HepG2 (cell line): Measurements from ENCODE around the gene MED25. TPM values are rescaled to one million over a fixed set of nuclear protein-coding genes. Genes with fewer than 3 reads are reported as not detected.

Experiments used
- ARID3A ChIP-seq: IDR thresholded peaks from 2 replicates; pipeline ENCODE4 v1.6.1; 2012; ENCODE audit warnings: low read depth, low read length, improper control_type of control experiment
- ELK4 ChIP-seq: sonication (generic); formaldehyde crosslinking; IDR thresholded peaks from 2 replicates; pipeline ENCODE4 v1.9.0; 2021; ENCODE audit warnings: missing genetic modification reagents, borderline replicate concordance
- FOSL2 ChIP-seq: sonication (generic); formaldehyde crosslinking; IDR thresholded peaks from 2 replicates; pipeline ENCODE4 v1.4.0; 2020; ENCODE audit warnings: missing genetic modification reagents
- GZF1 ChIP-seq: sonication (generic); formaldehyde crosslinking; IDR thresholded peaks from 2 replicates; pipeline ENCODE4 v1.5.1; 2020; ENCODE audit warnings: mild to moderate bottlenecking, missing genetic modification reagents
- HMGXB4 ChIP-seq, 2 experiments: sonication (generic) in 1 of 2; formaldehyde crosslinking in 1 of 2; IDR thresholded peaks; 2 replicates each; pipeline versions ENCODE4 v1.4.0 to v1.6.1; 2018 to 2020; ENCODE audit warnings: missing genetic modification reagents in 2 of 2, borderline replicate concordance in 1 of 2, low read depth in 1 of 2, mild to moderate bottlenecking in 1 of 2, missing biosample characterization in 1 of 2
- PATZ1 ChIP-seq: sonication (generic); formaldehyde crosslinking; IDR thresholded peaks from 2 replicates; pipeline ENCODE4 v1.4.0; 2020; ENCODE audit warnings: missing genetic modification reagents
- TEF ChIP-seq: sonication (generic); formaldehyde crosslinking; IDR thresholded peaks from 2 replicates; pipeline ENCODE4 v1.5.0; 2020; ENCODE audit warnings: missing genetic modification reagents
- TOE1 ChIP-seq: sonication (generic); formaldehyde crosslinking; IDR thresholded peaks from 2 replicates; pipeline ENCODE4 v1.4.0; 2020; ENCODE audit warnings: mild to moderate bottlenecking, missing genetic modification reagents
- YEATS2 ChIP-seq: sonication (generic); formaldehyde crosslinking; IDR thresholded peaks from 2 replicates; pipeline ENCODE4 v1.4.0; 2020; ENCODE audit warnings: missing genetic modification reagents, borderline replicate concordance
- ZBTB10 ChIP-seq: sonication (generic); formaldehyde crosslinking; IDR thresholded peaks from 2 replicates; pipeline ENCODE4 v1.4.0; 2020; ENCODE audit warnings: missing genetic modification reagents, borderline replicate concordance
- ZGPAT ChIP-seq: IDR thresholded peaks from 2 replicates; pipeline ENCODE4 v1.6.1; 2016; ENCODE audit warnings: mild to moderate bottlenecking
- ZNF205 ChIP-seq: IDR thresholded peaks from 2 replicates; pipeline ENCODE4 v1.6.1; 2018; ENCODE audit warnings: missing biosample characterization, missing genetic modification reagents
- ZNF775 ChIP-seq: sonication (generic); formaldehyde crosslinking; IDR thresholded peaks from 2 replicates; pipeline ENCODE4 v1.4.0; 2020; ENCODE audit warnings: missing genetic modification reagents, mild to moderate bottlenecking, moderate library complexity, borderline replicate concordance
- ZNF782 ChIP-seq: sonication (generic); formaldehyde crosslinking; IDR thresholded peaks from 2 replicates; pipeline ENCODE4 v1.4.0; 2020; ENCODE audit warnings: missing genetic modification reagents, mild to moderate bottlenecking, borderline replicate concordance
- polyA plus RNA-seq, 8 experiments: library from polyadenylated mRNA; depleted of rRNA in 3 of 8; stranded (reverse) in 7 of 8; unstranded in 1 of 8; fragments of >200 nt; fragmentation: Illumina TruSeq in 4 of 8; extraction: Trizol in 4 of 8; gene quantifications; 2 replicates each; pipeline versions ENCODE4 v1.2.1 to v1.2.3, GENCODE V29; 2011 to 2016; ENCODE audit warnings: low read depth in 4 of 8, missing spikeins in 1 of 8, mixed read lengths in 1 of 8; ENCODE audit not compliant: insufficient read depth in 1 of 8
- total RNA-seq, 5 experiments: library from RNA; depleted of rRNA; stranded (reverse); fragments of >200 nt; fragmentation: Illumina TruSeq; extraction: Trizol; gene quantifications; 2 replicates each; pipeline ENCODE4 v1.2.3, GENCODE V29; 2016; ENCODE audit warnings: low read depth in 1 of 5

MED25 gene
- total and polyA plus RNA-seq, 2 of the 13 experiments (the other 11 are each of a cell fraction or from before 2014, with no cell fraction given) = 11.1 to 15.1 TPM

GRCh38 chr19:49875857-49876421 is 57.9 kb downstream of the MED25 start (continued):
- 0 out of 4 replicates have a peak, but pooled peaks of 1 of the 2 experiments have one; percentile 8 for TF ChIP-seq HMGXB4 (CRISPR knock-in tag; IDR thresholded peaks at IDR 0.05; ENCODE audit: borderline replicate concordance in 1 of 2, low read depth in 1 of 2)
- no peak for TF ChIP-seq ZNF775 (CRISPR knock-in tag)
- no peak for TF ChIP-seq ZNF205
- no peak for TF ChIP-seq GZF1
- TF ChIP-seq PATZ1 (CRISPR knock-in tag) = peak; percentile 79
- no peak for TF ChIP-seq TOE1 (CRISPR knock-in tag)
- peak; percentile 35; the same call in 1 of the 2 replicates for TF ChIP-seq ZGPAT (CRISPR knock-in tag)
- no peak for TF ChIP-seq ELK4 (CRISPR knock-in tag)
- no peak for TF ChIP-seq ARID3A
- no peak for TF ChIP-seq FOSL2 (CRISPR knock-in tag)
- no peak for TF ChIP-seq ZNF782
- TF ChIP-seq TEF = no peak
- 0 out of 2 replicates have a peak, but pooled peaks have one; percentile 54 for TF ChIP-seq YEATS2 (CRISPR knock-in tag)
- peak; percentile 96 for TF ChIP-seq ZBTB10
